ENCODE data around the gene CYP8B1. TPM values are rescaled to one million over a fixed set of nuclear protein-coding genes. Genes with fewer than 3 reads are reported as not detected.

Gene CYP8B1
- total RNA-seq, 4 donors from 2014 or later = 0.19 to 0.36 TPM; not detected in 2

- ATAC-seq (ENCODE audit: low FRiP score) = no peak
- TF ChIP-seq, protein P1, sequence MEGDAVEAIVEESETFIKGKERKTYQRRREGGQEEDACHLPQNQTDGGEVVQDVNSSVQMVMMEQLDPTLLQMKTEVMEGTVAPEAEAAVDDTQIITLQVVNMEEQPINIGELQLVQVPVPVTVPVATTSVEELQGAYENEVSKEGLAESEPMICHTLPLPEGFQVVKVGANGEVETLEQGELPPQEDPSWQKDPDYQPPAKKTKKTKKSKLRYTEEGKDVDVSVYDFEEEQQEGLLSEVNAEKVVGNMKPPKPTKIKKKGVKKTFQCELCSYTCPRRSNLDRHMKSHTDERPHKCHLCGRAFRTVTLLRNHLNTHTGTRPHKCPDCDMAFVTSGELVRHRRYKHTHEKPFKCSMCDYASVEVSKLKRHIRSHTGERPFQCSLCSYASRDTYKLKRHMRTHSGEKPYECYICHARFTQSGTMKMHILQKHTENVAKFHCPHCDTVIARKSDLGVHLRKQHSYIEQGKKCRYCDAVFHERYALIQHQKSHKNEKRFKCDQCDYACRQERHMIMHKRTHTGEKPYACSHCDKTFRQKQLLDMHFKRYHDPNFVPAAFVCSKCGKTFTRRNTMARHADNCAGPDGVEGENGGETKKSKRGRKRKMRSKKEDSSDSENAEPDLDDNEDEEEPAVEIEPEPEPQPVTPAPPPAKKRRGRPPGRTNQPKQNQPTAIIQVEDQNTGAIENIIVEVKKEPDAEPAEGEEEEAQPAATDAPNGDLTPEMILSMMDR (IDR thresholded peaks at IDR 0.05) = no peak
- no peak for DNase-seq (ENCODE audit: low spot score)
Observed at GRCh38 chr3:42853739-42854302, 21.9 kb downstream of the CYP8B1 start.

- ATAC-seq (ENCODE audit: low FRiP score) = no peak
- TF ChIP-seq, protein P1 (IDR thresholded peaks at IDR 0.05) = no peak
- DNase-seq (ENCODE audit: low spot score) = no peak
Observed at GRCh38 chr3:42853056-42853455, 22.6 kb downstream of the CYP8B1 start.

GRCh38 chr3:42852441-42852840 lies 23.2 kb downstream of the CYP8B1 start:
- ATAC-seq (ENCODE audit: low FRiP score) (no peak), DNase-seq (ENCODE audit: low spot score) (no peak)
- TF ChIP-seq, protein P1 (IDR thresholded peaks at IDR 0.05) = no peak

DNA sequence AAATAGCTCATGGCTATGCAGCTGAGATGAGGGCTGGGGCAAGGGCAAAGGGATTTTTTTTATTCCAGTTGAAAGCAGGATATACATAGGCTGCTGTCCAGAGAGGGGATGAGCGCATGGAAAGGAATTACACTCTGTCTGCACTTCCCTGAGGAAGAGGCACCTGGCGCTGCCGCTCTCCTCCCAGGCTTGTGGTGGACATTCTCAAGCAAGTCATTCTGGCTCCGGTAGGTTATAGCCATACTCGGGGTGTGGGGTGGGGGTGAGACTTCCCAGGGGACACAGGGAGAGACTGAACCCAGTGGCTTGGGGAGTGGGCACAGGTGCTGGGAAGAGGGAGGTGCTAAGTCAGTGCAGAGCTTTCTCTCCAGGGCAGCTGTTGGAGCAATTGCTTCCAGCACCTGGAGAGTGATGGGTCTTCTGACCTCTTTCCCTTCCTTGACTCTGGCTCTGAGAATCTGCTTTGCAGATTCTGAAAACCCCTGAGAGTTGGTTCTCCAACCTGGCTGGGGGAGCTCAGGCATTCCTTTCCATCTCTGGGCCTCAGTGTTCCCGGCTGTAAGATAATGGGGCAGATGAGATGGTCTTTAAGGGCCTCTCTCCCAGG lies 24.3 kb downstream of the CYP8B1 start:
- TF ChIP-seq, protein P1 (IDR thresholded peaks at IDR 0.05) = no peak
- DNase-seq (ENCODE audit: low spot score) = no peak
- no peak for ATAC-seq (ENCODE audit: low FRiP score)

DNA sequence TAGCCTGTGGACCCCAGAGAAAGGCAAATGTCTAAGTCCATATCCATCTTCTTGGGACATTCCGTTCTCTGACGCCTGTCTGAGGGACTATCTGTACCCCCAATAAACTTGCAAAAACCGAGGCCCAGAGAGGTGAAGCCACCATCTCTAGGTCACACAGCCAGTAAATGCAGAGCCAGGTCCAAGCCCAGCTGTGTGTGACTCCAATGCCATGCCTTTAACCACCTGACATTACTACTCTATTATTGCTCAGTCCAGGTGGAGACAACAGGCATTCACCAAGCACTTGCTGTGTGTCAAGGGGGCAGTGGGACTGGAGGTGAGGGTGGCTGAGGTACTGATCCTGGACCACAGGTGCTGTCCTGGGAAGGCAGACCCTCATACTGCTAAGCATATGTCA lies 25.4 kb downstream of the CYP8B1 start:
- TF ChIP-seq, protein P1 (IDR thresholded peaks at IDR 0.05) = no peak
- ATAC-seq (ENCODE audit: low FRiP score) (no peak), DNase-seq (ENCODE audit: low spot score) (no peak)

- TF ChIP-seq, protein P1 (IDR thresholded peaks at IDR 0.05) = no peak
- ATAC-seq (ENCODE audit: low FRiP score) = no peak
- DNase-seq (ENCODE audit: low spot score) = no peak
Observed at GRCh38 chr3:42849017-42849416, 26.7 kb downstream of the CYP8B1 start.

DNA sequence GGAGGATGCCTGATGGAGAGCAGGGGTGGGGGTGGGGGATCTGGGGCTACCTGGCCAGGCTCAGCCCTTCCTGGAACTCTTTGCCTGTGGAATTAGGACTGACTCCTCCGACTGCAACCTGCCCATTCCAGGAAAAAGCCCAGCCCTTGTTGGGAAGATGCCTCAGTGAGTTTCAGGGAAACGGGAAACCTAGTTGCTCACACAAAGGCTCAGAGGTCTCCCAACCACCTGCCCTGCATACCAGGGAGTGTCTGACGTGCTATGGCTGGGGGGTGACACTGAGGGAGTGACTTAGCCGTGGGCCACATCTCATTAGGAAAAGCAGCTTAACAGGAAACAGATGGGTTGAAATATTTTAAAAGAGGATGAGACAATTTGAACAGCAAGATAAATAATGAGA lies 27.9 kb downstream of the CYP8B1 start:
- TF ChIP-seq, protein P1 (IDR thresholded peaks at IDR 0.05) = no peak
- ATAC-seq (ENCODE audit: low FRiP score) (peak; percentile 58), DNase-seq (ENCODE audit: low spot score) (no peak)

Data from omental fat pad (tissue), 4 donors.